Transverse colon (tissue), 4 donors: ENCODE data around the gene ALG14.

Experiments
- EP300 ChIP-seq: sonication (generic); formaldehyde crosslinking; IDR thresholded peaks from one replicate; pipeline ENCODE4 v1.6.1; 2017; ENCODE audit warnings: antibody characterized with exemption, low read depth
- POLR2A ChIP-seq: fragments of 450-650 bp; IDR thresholded peaks from one replicate; pipeline ENCODE4 v1.6.1; 2016; ENCODE audit warnings: antibody characterized with exemption, mild to moderate bottlenecking, moderate library complexity
- POLR2AphosphoS5 ChIP-seq, 3 donors: sonication (generic); formaldehyde crosslinking; IDR thresholded peaks; one replicate each; pipeline ENCODE4 v1.6.1; 2016; ENCODE audit warnings: antibody characterized with exemption in 3 of 3
- TF ChIP-seq, protein P1 (sequence below), 5 experiments: fragments of 200-600 bp in 3 of 5; fragments of 450-650 bp in 2 of 5; sonication (generic) in 3 of 5; IDR thresholded peaks; 1 replicate in 2 of 5; 2 replicates in 3 of 5; pipeline ENCODE4 v1.5.1; 2016 to 2017; ENCODE audit warnings: antibody characterized with exemption in 5 of 5, inconsistent platforms in 3 of 5, mild to moderate bottlenecking in 2 of 5, moderate library complexity in 1 of 5

DNA sequence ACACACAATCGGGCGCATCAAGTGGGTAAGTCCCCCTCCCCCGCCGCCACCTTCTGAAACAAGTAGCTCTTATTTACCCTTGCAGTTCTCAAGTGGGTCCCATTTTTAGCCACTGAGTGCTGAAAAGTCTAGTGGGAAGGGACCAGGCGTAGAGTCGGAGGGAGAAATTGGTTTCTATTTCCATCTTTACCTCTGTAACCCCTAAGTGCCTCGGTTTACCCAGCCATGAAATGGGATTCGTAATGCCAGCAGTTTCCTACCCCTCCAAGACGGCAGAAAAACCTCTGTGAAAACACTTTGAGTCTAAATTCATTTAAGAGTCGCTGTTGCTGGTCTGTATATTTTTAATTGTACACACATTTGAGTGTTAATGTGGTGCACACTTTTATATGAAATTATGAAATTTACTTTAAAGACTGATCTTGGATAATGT lies 45.3 kb upstream of the ALG14 start:
- TF ChIP-seq POLR2A = no peak
- TF ChIP-seq, protein P1, sequence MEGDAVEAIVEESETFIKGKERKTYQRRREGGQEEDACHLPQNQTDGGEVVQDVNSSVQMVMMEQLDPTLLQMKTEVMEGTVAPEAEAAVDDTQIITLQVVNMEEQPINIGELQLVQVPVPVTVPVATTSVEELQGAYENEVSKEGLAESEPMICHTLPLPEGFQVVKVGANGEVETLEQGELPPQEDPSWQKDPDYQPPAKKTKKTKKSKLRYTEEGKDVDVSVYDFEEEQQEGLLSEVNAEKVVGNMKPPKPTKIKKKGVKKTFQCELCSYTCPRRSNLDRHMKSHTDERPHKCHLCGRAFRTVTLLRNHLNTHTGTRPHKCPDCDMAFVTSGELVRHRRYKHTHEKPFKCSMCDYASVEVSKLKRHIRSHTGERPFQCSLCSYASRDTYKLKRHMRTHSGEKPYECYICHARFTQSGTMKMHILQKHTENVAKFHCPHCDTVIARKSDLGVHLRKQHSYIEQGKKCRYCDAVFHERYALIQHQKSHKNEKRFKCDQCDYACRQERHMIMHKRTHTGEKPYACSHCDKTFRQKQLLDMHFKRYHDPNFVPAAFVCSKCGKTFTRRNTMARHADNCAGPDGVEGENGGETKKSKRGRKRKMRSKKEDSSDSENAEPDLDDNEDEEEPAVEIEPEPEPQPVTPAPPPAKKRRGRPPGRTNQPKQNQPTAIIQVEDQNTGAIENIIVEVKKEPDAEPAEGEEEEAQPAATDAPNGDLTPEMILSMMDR (IDR thresholded peaks at IDR 0.05) = no peak
- no peak for TF ChIP-seq EP300
- TF ChIP-seq POLR2AphosphoS5 (IDR thresholded peaks at IDR 0.05) = no peak
